ENCODE data around the gene ZNF311.

GRCh38 chr6:28948782-28949486 lies 56.2 kb downstream of the ZNF311 start:
- TF ChIP-seq CTCF (IDR thresholded peaks at IDR 0.05 in 4 of 5, conservative IDR thresholded peaks at IDR 0.05 in 1 of 5) (no peak), POLR2A (IDR thresholded peaks at IDR 0.05) (no peak)

All from gastrocnemius medialis (tissue), 4 donors.